IPS-18c (cell line): ENCODE results near the gene TMEM143.
A peak's percentile ranks its signal among the peaks of the same experiment; 100 is the strongest.
"Not testable (repeated sequence)": the region's sequence is repeated elsewhere in the genome, so short reads cannot be mapped to it uniquely, and the experiment has no call there.

Source experiments
- H3K4me3 ChIP-seq: 2 replicates; pipeline ENCODE4 v1.7.0; 2013; ENCODE audit warnings: low read depth, mild to moderate bottlenecking, low read length, moderate library complexity; ENCODE audit not compliant: insufficient read depth
- H3K9me3 ChIP-seq: one replicate; pipeline ENCODE4 v1.6.1; 2013; ENCODE audit warnings: mild to moderate bottlenecking, low read length, moderate library complexity; ENCODE audit not compliant: control insufficient read depth, insufficient read depth

The TMEM143 gene

GRCh38 chr19:48291489-48291815 is 72.3 kb downstream of the TMEM143 start:
- H3K4me3 ChIP-seq, H3K9me3 ChIP-seq: not testable (repeated sequence)

DNA sequence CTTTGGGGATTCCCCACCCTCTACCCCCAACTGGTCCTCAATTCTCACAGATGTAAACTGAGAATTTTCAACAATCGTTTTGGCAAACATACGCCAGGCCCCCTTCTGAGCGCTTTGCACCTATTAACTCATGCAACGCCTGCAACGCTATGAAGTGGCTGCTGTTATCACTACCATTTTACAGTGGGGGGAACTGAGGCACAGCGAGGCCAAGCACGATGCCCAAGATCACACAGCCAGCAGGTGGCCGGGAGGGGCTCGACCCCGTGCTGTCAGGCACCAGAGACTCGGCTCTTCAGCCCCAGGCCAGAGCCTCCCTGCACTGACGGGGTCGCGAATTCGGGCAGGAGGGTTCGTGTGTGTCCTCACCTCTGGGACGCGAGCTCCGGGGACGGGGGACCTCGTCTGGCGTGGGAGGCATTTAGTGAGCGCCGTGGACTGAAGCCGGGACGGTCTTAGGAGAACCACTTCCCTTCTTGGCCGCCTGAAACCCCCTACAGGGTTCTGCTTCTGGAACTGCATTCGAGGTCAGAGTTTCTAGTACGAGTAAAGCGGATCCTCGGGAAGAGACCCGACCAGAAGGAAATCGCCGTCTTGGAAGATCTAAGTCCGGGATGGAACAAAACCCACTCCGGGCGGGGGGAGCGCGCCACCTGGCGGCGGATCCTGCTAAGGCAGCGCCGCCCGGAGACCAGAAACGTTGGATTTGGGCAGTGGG is 72.8 kb downstream of the TMEM143 start:
- H3K4me3 ChIP-seq, result peak overlapping the region; percentile 58

DNA sequence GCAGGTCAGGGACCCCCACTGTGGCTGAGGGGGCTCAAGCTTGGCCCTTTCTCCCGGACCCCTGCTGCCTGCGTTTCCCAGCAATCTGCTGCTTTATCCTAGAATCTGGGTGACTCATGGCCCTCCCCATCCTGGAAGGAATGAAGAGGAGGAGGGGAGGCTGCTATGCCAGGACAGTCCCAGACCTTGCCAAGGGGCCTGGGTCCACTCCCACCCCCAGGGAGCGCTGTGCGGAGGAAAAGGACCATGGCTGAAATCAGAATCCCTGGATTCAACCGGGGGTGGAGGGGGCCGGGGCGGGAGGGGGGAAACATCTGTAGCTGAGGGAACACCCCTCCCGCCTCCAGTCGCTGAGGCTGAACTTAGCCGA is 73.4 kb downstream of the TMEM143 start:
- Histone ChIP-seq H3K4me3 (peak overlapping the region; percentile 30), H3K9me3 (peaks cover 3% of the 10 kb centered on the region)

More for the DNA sequence above, 72.8 kb downstream of the TMEM143 start:
- H3K9me3 ChIP-seq, result peaks cover 3% of the 10 kb centered on the region

DNA sequence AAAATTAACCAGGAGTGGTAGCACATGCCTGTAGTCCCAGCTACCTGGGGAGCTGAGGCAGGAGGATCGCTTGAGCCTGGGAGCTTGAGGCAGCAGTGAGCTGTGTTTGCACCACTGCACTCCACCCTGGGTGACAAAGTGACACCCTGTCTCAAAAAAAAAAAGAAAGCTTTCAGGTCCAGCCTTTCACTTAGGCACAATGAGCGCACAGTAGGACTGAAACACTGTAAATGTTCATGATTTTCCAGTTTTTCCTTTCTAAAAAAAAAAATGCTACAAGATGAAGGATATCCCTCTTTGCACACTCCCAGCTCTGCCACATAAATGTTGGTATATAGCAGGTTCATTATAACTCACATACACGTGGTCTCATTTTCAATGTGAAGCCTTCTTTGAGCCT is 76.0 kb downstream of the TMEM143 start:
- Histone ChIP-seq H3K4me3 (no peak overlapping the region), H3K9me3 (peaks cover 5% of the 10 kb centered on the region)

GRCh38 chr19:48284896-48285295 is 78.8 kb downstream of the TMEM143 start:
- H3K4me3 ChIP-seq, result no peak overlapping the region
- peaks cover 5% of the 10 kb centered on the region for H3K9me3 ChIP-seq

DNA sequence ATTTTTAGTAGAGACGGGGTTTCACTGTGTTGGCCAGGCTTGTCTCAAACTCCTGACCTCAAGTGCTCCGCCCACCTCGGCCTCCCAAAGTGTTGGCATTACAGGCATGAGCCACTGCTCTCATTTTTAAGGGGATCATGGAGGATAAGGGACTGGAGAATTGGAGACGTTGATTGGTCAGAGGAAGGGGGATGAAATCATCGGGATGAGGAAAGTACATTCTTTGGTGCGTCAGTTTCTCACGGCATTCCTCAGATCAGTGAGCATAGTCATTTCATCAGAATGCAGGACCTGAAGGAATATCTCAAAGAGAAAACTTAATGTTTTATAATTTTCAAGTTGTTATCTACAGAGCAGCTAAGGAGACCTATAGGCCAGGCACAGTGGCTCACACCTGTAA is 79.8 kb downstream of the TMEM143 start:
- Histone ChIP-seq H3K9me3 (peaks cover 5% of the 10 kb centered on the region), H3K4me3 (no peak overlapping the region)
